AG10803 (cell line): ENCODE results near the gene TSACC.
A peak's percentile ranks its signal among the peaks of the same experiment; 100 is the strongest.

Source experiments
- DNase-seq: peaks from one replicate; pipeline ENCODE4 v3.0.0; 2010; ENCODE audit warnings: low read depth
- H3K4me3 ChIP-seq: 2 replicates; pipeline ENCODE4 v1.5.1; 2011; ENCODE audit warnings: mild to moderate bottlenecking, low read length, control low read depth
- TF ChIP-seq, protein P1 (sequence below): conservative IDR thresholded peaks from 2 replicates; pipeline ENCODE4 v1.5.1; 2011; ENCODE audit warnings: mild to moderate bottlenecking, low read length, control low read depth, inconsistent platforms

Gene TSACC

DNA sequence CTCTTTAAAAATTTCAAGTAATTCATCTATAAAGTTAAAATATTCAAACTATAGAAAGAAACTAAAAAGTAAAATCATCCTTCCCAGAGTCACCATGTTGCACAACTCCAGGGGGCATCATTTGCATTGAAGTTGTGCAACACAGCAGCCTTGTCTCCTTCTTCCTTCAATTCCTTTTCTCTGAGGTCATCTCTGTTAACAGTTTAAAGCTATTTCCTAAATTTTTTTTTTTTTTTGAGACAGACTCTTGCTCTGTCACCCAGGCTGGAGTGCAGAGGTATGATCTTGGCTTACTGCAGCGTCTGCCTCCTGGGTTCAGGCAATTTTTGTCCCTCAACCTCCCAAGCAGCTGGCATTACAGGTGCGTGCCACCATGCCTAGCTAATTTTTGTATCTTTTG lies 37.8 kb downstream of the TSACC start:
- peak; percentile 68 for DNase-seq
- H3K4me3 ChIP-seq, result no peak overlapping the region
- TF ChIP-seq, protein P1, sequence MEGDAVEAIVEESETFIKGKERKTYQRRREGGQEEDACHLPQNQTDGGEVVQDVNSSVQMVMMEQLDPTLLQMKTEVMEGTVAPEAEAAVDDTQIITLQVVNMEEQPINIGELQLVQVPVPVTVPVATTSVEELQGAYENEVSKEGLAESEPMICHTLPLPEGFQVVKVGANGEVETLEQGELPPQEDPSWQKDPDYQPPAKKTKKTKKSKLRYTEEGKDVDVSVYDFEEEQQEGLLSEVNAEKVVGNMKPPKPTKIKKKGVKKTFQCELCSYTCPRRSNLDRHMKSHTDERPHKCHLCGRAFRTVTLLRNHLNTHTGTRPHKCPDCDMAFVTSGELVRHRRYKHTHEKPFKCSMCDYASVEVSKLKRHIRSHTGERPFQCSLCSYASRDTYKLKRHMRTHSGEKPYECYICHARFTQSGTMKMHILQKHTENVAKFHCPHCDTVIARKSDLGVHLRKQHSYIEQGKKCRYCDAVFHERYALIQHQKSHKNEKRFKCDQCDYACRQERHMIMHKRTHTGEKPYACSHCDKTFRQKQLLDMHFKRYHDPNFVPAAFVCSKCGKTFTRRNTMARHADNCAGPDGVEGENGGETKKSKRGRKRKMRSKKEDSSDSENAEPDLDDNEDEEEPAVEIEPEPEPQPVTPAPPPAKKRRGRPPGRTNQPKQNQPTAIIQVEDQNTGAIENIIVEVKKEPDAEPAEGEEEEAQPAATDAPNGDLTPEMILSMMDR, result peak; percentile 12; the same call in 1 of the 2 replicates

DNA sequence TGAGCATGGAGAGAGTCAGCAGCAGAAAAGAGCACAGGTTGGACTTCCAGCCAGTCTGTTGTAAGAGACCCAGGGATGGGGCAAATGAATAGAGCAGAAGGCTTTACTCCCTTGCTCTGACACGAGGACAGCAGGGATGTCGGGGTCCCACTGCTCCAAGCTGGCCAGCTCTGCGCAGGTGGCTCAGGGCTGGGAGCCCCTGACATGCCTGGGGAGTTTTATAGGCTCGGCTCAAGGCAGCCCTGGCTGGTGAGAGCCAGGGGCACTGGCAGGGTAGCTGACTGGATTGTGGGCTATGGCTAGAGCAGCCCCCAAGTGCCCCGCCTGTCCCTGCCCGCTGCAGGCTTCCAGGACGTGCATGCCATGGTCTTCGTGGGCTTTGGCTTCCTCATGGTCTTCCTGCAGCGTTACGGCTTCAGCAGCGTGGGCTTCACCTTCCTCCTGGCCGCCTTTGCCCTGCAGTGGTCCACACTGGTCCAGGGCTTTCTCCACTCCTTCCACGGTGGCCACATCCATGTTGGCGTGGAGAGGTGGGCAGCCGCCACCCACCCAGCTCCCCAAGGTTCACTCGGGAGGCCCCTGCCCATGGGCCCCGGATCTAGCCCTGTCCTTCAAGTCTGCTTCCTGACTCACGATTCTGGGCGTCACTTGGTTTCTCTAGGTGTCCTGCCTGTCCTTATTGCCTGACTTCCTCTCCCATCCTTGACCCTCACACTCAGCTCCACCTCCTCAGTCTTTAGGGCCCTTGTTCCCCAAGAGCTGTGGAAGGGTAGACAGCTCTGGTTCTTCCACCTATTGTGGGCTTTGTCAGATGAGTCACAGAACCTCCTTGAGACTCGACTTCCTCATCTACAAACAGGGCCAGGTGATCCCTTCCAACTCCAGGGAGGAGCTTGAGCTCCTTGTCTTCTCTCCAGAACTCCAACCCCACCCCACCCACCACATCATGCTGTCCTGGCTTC lies 38.9 kb downstream of the TSACC start:
- DNase-seq, result no peak
- TF ChIP-seq, protein P1, result no peak
- no peak overlapping the region for H3K4me3 ChIP-seq

DNA sequence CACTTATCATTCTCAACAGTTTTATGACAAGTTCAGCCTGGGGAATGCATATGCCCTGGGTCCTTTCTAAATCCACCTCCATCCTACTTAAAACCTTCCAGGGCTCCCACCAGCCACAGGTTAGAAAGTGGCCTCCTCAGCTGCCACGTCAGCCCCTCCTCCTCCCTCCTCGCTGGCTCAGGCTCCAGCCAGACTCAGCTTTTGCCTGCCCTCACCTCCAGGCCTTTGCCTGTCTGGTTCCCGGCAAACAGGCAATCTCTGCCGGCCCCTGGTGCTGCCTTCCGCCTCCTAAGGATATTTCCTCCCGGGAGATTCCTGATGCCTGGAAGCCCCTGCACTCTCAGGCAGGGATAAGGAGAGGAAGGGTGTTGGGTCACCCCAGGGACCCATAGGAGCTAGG lies 40.2 kb downstream of the TSACC start:
- no peak for DNase-seq
- no peak overlapping the region for H3K4me3 ChIP-seq
- TF ChIP-seq, protein P1, result no peak

DNA sequence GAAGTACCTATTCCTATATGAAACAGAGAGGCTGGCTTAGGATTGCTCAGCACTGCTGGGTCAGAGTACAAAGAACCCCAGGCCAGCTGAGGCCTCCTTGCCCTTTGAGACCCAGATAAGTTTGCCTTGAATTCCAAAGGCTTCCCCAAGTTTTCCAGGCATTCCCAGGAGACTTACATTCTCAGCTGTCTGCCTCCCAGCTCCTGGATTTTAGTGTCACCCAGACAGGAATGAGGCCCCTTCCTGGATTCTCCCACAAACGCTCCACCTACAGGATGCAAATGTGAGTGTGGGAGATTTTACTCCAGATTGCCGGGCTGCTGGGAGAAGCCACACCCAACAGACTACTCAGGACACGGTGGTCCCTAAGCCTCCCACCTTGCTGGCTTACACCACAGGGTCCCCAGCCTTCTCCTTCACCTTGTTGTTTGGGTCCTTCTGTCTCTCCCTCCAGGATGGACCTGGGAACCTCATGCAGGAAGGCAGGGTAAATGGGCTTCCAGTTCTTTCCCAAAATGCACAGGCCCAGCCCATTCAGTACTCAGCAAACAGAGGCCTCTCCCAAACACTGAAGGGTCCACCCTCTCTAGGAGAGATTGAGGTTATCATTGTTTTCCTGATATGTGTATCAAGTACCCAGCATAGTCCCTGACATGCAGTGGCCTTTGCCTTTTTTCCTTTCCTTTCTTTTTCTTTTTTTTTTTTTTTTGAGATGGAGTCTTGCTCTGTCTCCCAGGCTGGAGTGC lies 41.3 kb downstream of the TSACC start:
- TF ChIP-seq, protein P1, result peak; percentile 15; the same call in 1 of the 2 replicates
- no peak overlapping the region for H3K4me3 ChIP-seq
- peak; percentile 28 for DNase-seq

DNA sequence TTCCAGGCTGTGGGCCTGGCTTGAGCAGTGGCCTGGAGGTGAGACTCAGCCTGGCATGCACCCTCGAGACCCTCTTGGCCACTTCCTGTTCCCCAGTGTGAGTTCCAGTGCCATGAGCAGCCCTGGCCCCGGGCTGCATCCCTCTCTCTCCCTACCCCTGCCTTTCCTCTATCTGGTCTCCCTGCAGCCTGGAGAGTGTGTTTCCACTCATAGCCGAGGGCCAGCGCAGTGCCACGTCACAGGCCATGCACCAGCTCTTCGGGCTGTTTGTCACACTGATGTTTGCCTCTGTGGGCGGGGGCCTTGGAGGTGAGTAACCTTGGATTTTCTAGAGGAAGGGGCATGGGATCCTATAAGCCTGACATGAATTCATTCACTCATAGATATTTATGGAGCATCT lies 44.2 kb downstream of the TSACC start:
- no peak overlapping the region for H3K4me3 ChIP-seq
- TF ChIP-seq, protein P1, result no peak
- no peak for DNase-seq

DNA sequence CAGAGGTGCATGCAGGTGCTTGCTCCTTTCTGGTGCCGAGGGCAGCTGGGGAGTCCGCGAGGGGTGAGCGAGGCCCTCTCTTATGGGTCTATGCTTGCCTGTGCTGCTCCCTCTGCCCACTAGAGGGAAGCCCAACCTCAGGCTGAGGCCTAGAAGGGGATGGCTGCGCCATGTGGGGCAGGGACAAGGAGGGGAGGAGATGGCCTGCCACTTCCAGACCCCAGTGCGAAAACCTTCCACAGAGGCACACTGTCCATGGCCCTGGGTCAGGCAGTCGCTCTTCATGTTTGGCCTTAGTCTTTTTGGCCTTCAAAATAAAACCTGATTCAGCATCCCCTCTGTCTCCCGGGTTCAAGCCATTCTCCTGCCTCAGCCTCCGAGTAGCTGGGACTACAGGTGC lies 44.7 kb downstream of the TSACC start:
- TF ChIP-seq, protein P1, result peak; percentile 87
- peak; percentile 42 for DNase-seq

More for the DNA sequence above, 44.7 kb downstream of the TSACC start:
- H3K4me3 ChIP-seq, result no peak overlapping the region
